Choroid plexus epithelial cell (primary cell): ENCODE data around the gene SRGAP1.
A peak's percentile ranks its signal among the peaks of the same experiment; 100 is the strongest.

Experiments
- DNase-seq: peaks from one replicate; pipeline ENCODE4 v3.0.0-alpha.2; 2010; ENCODE audit warnings: low read depth
- H3K4me3 ChIP-seq: 2 replicates; pipeline ENCODE4 v1.5.1; 2011; ENCODE audit warnings: low read depth, mild to moderate bottlenecking, control low read depth, low read length, moderate library complexity
- TF ChIP-seq, protein P1 (sequence below): conservative IDR thresholded peaks from 2 replicates; pipeline ENCODE4 v1.5.1; 2011; ENCODE audit warnings: low read depth, mild to moderate bottlenecking, control low read depth, inconsistent platforms, low read length, moderate library complexity

SRGAP1 gene

DNA sequence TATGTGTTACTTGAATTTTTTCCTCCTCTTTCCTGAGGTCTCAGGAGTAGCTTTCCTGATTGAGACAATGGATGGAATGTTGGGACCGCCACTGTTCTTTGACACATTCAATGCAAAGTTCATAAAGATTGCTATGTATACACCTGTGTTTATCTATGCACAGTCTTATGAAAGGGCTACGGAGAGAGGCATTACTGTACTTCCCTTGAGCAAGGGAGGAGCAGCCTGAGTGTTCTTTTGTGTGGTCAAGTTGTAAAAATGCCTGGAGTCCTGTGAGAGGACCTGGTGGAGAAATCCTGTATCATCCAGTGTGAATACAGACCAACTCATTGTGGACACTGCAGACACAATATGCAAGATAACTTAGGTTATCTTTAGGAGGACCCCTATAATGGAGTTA, 1.2 kb downstream of the SRGAP1 start:
- DNase-seq, result peak; percentile 64
- peak overlapping the region; percentile 95 for H3K4me3 ChIP-seq
- TF ChIP-seq, protein P1, sequence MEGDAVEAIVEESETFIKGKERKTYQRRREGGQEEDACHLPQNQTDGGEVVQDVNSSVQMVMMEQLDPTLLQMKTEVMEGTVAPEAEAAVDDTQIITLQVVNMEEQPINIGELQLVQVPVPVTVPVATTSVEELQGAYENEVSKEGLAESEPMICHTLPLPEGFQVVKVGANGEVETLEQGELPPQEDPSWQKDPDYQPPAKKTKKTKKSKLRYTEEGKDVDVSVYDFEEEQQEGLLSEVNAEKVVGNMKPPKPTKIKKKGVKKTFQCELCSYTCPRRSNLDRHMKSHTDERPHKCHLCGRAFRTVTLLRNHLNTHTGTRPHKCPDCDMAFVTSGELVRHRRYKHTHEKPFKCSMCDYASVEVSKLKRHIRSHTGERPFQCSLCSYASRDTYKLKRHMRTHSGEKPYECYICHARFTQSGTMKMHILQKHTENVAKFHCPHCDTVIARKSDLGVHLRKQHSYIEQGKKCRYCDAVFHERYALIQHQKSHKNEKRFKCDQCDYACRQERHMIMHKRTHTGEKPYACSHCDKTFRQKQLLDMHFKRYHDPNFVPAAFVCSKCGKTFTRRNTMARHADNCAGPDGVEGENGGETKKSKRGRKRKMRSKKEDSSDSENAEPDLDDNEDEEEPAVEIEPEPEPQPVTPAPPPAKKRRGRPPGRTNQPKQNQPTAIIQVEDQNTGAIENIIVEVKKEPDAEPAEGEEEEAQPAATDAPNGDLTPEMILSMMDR, result peak; percentile 1

GRCh38 chr12:63846238-63846967, 1.9 kb downstream of the SRGAP1 start:
- H3K4me3 ChIP-seq, result peak overlapping the region; percentile 95
- TF ChIP-seq, protein P1, result peak; percentile 1
- no peak for DNase-seq

- no peak for DNase-seq
- no peak overlapping the region for H3K4me3 ChIP-seq
- TF ChIP-seq, protein P1, result no peak
Observed at GRCh38 chr12:63848450-63848849, 4.0 kb downstream of the SRGAP1 start.

DNA sequence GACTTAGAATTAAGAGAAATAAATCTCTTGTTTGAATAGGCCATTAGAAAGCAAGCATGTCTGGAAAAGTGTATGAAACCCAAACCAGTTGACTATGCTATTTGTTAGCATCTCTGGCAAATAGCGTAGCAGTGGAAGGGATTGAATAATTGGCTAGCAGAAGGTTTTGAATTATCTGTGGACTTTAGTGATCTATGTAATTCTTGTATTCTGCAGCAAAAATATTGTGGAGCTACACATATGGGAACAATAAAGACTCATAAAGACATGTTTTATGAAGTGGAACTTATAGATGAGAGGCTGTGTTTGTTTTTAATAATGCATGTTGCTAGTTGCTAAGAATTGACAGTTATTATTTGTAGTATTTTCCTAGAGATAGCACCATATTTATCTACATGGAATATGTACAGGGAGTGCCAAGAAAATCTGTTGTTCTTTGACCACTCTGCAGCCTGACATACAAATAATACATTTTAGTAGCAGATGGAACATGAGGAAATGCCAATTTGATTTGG, 4.7 kb downstream of the SRGAP1 start:
- no peak for DNase-seq
- TF ChIP-seq, protein P1, result no peak
- H3K4me3 ChIP-seq, result no peak overlapping the region

GRCh38 chr12:63849641-63850040, 5.1 kb downstream of the SRGAP1 start:
- H3K4me3 ChIP-seq, result no peak overlapping the region
- TF ChIP-seq, protein P1, result no peak
- DNase-seq, result no peak

- DNase-seq, result no peak
- TF ChIP-seq, protein P1, result no peak
Observed at GRCh38 chr12:63853978-63854377, 9.5 kb downstream of the SRGAP1 start.

GRCh38 chr12:63855299-63855698, 10.8 kb downstream of the SRGAP1 start:
- TF ChIP-seq, protein P1, result no peak
- H3K4me3 ChIP-seq, result no peak overlapping the region

More at GRCh38 chr12:63853978-63854377, 9.5 kb downstream of the SRGAP1 start:
- H3K4me3 ChIP-seq, result no peak overlapping the region

More at GRCh38 chr12:63855299-63855698, 10.8 kb downstream of the SRGAP1 start:
- no peak for DNase-seq
